Brain microvascular endothelial cell (primary cell): ENCODE data around the gene TRIP6.

ENCODE experiments used
- DNase-seq: peaks from one replicate; pipeline ENCODE4 v3.0.0-alpha.2; 2020
- H3K27ac ChIP-seq: fragments of 250-450 bp; sonication (Bioruptor Pico); 2 replicates; pipeline ENCODE4 v1.5.1; 2020; ENCODE audit warnings: mild to moderate bottlenecking, moderate library complexity
- H3K27me3 ChIP-seq: fragments of 250-450 bp; sonication (Bioruptor Pico); replicated peaks from 2 replicates; pipeline ENCODE4 v1.5.1; 2020; ENCODE audit warnings: mild to moderate bottlenecking
- H3K36me3 ChIP-seq: fragments of 250-450 bp; sonication (Bioruptor Pico); replicated peaks from 2 replicates; pipeline ENCODE4 v1.5.1; 2020; ENCODE audit warnings: mild to moderate bottlenecking
- H3K4me3 ChIP-seq: 2 replicates; pipeline ENCODE4 v1.5.1; 2011; ENCODE audit warnings: low read depth, mild to moderate bottlenecking, control low read depth, low read length, moderate library complexity
- CTCF ChIP-seq: IDR thresholded peaks from 2 replicates; pipeline ENCODE4 v1.5.1; 2011; ENCODE audit warnings: low read depth, mild to moderate bottlenecking, moderate library complexity, low read length, control low read depth, inconsistent platforms; ENCODE audit errors: missing control alignments
- in situ Hi-C: cut with HindIII; loops from 2 replicates; pipeline ENCODE4 v1.10.0; 2017; ENCODE audit warnings: low sequenced_read_pairs, low pct_ligation_motif_present

Gene TRIP6

GRCh38 chr7:100896732-100897608 lies 29.8 kb downstream of the TRIP6 start:
- no peak overlapping the region for H3K27ac ChIP-seq
- TF ChIP-seq CTCF = peak; percentile 75
- H3K36me3 ChIP-seq = no peaks in the 10 kb centered on the region
- H3K4me3 ChIP-seq = no peak overlapping the region
- DNase-seq = no peak
- in situ Hi-C loops = no loop called here
- H3K27me3 ChIP-seq = peaks cover 15% of the 10 kb centered on the region

GRCh38 chr7:100897772-100898454 lies 30.7 kb downstream of the TRIP6 start:
- Histone ChIP-seq H3K4me3 (no peak overlapping the region), H3K27me3 (peaks cover 15% of the 10 kb centered on the region), H3K36me3 (no peaks in the 10 kb centered on the region), H3K27ac (no peak overlapping the region)
- TF ChIP-seq CTCF = no peak
- DNase-seq = no peak
- in situ Hi-C loops = no loop called here

GRCh38 chr7:100899432-100899831 lies 32.2 kb downstream of the TRIP6 start:
- no peaks in the 10 kb centered on the region for H3K36me3 ChIP-seq
- in situ Hi-C loops = no loop called here
- no peak overlapping the region for H3K27ac ChIP-seq
- TF ChIP-seq CTCF = no peak
- peaks cover 15% of the 10 kb centered on the region for H3K27me3 ChIP-seq
- no peak for DNase-seq
- no peak overlapping the region for H3K4me3 ChIP-seq

GRCh38 chr7:100900978-100901377 lies 33.8 kb downstream of the TRIP6 start:
- DNase-seq = no peak
- peaks cover 7% of the 10 kb centered on the region for H3K27me3 ChIP-seq
- no peak overlapping the region for H3K27ac ChIP-seq
- no peaks in the 10 kb centered on the region for H3K36me3 ChIP-seq
- no peak for TF ChIP-seq CTCF
- in situ Hi-C loops = no loop called here
- no peak overlapping the region for H3K4me3 ChIP-seq

GRCh38 chr7:100901921-100902332 lies 34.7 kb downstream of the TRIP6 start:
- no peak for DNase-seq
- no peaks in the 10 kb centered on the region for H3K36me3 ChIP-seq
- H3K4me3 ChIP-seq = no peak overlapping the region
- H3K27ac ChIP-seq = no peak overlapping the region
- in situ Hi-C loops = no loop called here
- no peak for TF ChIP-seq CTCF
- H3K27me3 ChIP-seq = no peaks in the 10 kb centered on the region
